GM12878 (cell line): ENCODE data around the gene TMBIM1. TPM values are rescaled to one million over a fixed set of nuclear protein-coding genes. Genes with fewer than 3 reads are reported as not detected.

ENCODE experiments used
- ATAC-seq: fragments of 200-7000 bp; cut with Tn5 transposase; 3 replicates; pipeline ENCODE4 v1.9.1; 2020; ENCODE audit warnings: mild to moderate bottlenecking, moderate library complexity
- BruUV-seq: library from RNA; stranded (reverse); fragments of 400-500 nt; replicated peaks from 2 replicates; lab custom pipeline; 2021; lab: Mats Ljungman, UMichigan
- CTCF ChIA-PET: fragments of 300-600 bp; sonication (Branson Sonifier 250); formaldehyde crosslinking; extraction: SDS; loops from one replicate; lab custom pipeline; 2021; ENCODE audit warnings: inconsistent platforms; lab: Yijun Ruan, JAX
- POLR2A ChIA-PET: fragments of 350-600 bp; formaldehyde crosslinking; extraction: SDS; loops from one replicate; lab custom pipeline; 2021; ENCODE audit warnings: inconsistent platforms; lab: Charles Lee
- RAD21 ChIA-PET: fragments of 300-600 bp; sonication (Branson Sonifier 250); formaldehyde crosslinking; loops from one replicate; lab custom pipeline; 2023; ENCODE audit warnings: antibody characterized with exemption; ENCODE audit not compliant: unreplicated experiment; lab: Charles Lee
- SMC1A ChIA-PET: fragments of 300-600 bp; sonication (Branson Sonifier 250); formaldehyde crosslinking; loops from one replicate; lab custom pipeline; 2023; ENCODE audit not compliant: unreplicated experiment, uncharacterized antibody; lab: Charles Lee
- DNase-seq: peaks from one replicate; pipeline ENCODE4 v3.0.0-alpha.2; 2011; ENCODE audit warnings: low read depth, low spot score
- FAIRE-seq: peaks from 3 replicates; lab custom pipeline; 2011; peaks lifted over from hg19 to GRCh38; lab: Jason Lieb, UNC
- H2AFZ ChIP-seq: 2 replicates; pipeline ENCODE4 v1.6.0; 2011; ENCODE audit warnings: low read depth, low read length, control low read depth; ENCODE audit not compliant: control insufficient read depth
- H3K27ac ChIP-seq: 2 replicates; pipeline ENCODE4 v1.5.1; 2011; ENCODE audit warnings: control low read depth; ENCODE audit not compliant: control insufficient read depth, insufficient read depth
- H3K27me3 ChIP-seq, 2 experiments: replicated peaks in 1 of 2; 2 replicates each; pipeline versions ENCODE4 v1.6.0 to v1.6.1; 2011; ENCODE audit warnings: low read length in 1 of 2; ENCODE audit not compliant: control insufficient read depth in 2 of 2, insufficient read depth in 2 of 2
- H3K36me3 ChIP-seq, 2 experiments: 2 replicates each; pipeline ENCODE4 v1.5.1; 2011; ENCODE audit warnings: low read length in 1 of 2; ENCODE audit not compliant: control insufficient read depth in 2 of 2, insufficient read depth in 2 of 2
- H3K4me1 ChIP-seq: 2 replicates; pipeline ENCODE4 v1.6.1; 2011; ENCODE audit warnings: mild to moderate bottlenecking, low read length, moderate library complexity, mixed read lengths; ENCODE audit not compliant: control insufficient read depth, insufficient read depth
- H3K4me2 ChIP-seq: 2 replicates; pipeline ENCODE4 v1.6.0; 2011; ENCODE audit warnings: control low read depth; ENCODE audit not compliant: control insufficient read depth, insufficient read depth
- H3K4me3 ChIP-seq: fragments of 200-600 bp; sonication (generic); 2 replicates; pipeline ENCODE4 v1.5.1; 2016
- H3K79me2 ChIP-seq: 2 replicates; pipeline ENCODE4 v1.6.0; 2011; ENCODE audit warnings: low read length; ENCODE audit not compliant: control insufficient read depth, insufficient read depth
- H3K9ac ChIP-seq: 2 replicates; pipeline ENCODE4 v1.8.0; 2011; ENCODE audit warnings: low read length, control low read depth, mixed read lengths; ENCODE audit not compliant: control insufficient read depth, insufficient read depth
- H3K9me3 ChIP-seq: replicated peaks from 3 replicates; pipeline ENCODE4 v1.5.1; 2011; ENCODE audit warnings: mild to moderate bottlenecking, low read length; ENCODE audit not compliant: control insufficient read depth, insufficient read depth
- H4K20me1 ChIP-seq: 2 replicates; pipeline ENCODE4 v1.6.0; 2011; ENCODE audit not compliant: control insufficient read depth, insufficient read depth
- CHD1 ChIP-seq: IDR thresholded peaks from 2 replicates; pipeline ENCODE4 v1.6.1; 2012; ENCODE audit warnings: low read depth, low read length, improper control_type of control experiment
- CHD4 ChIP-seq: fragments of 200-600 bp; sonication (generic); IDR thresholded peaks from 2 replicates; pipeline ENCODE4 v1.6.1; 2016; ENCODE audit warnings: mild to moderate bottlenecking
- ETV6 ChIP-seq, 2 experiments: fragments of 450-650 bp in 1 of 2; IDR thresholded peaks in 1 of 2; conservative IDR thresholded peaks in 1 of 2; 2 replicates each; pipeline ENCODE4 v1.6.1; 2014; ENCODE audit warnings: antibody characterized with exemption in 1 of 2, borderline replicate concordance in 1 of 2, low read depth in 1 of 2, mild to moderate bottlenecking in 1 of 2, moderate library complexity in 1 of 2
- HDAC6 ChIP-seq: fragments of 200-600 bp; sonication (generic); IDR thresholded peaks from one replicate; pipeline ENCODE4 v1.8.0; 2017; ENCODE audit warnings: antibody characterized with exemption; ENCODE audit not compliant: unreplicated experiment
- MYC ChIP-seq: IDR thresholded peaks from 2 replicates; pipeline ENCODE4 v1.6.1; 2011; ENCODE audit warnings: mild to moderate bottlenecking, low read length, moderate library complexity, inconsistent platforms; ENCODE audit not compliant: insufficient read depth, insufficient replicate concordance, insufficient read length, severe bottlenecking
- SMAD5 ChIP-seq: IDR thresholded peaks from 2 replicates; pipeline ENCODE4 v1.6.1; 2016; ENCODE audit warnings: antibody characterized with exemption, low read depth
- SMARCA5 ChIP-seq: fragments of 450-650 bp; IDR thresholded peaks from 2 replicates; pipeline ENCODE4 v1.6.1; 2017; ENCODE audit warnings: mild to moderate bottlenecking
- SMC3 ChIP-seq: IDR thresholded peaks from 2 replicates; pipeline ENCODE4 v1.6.1; 2011; ENCODE audit warnings: low read length, improper control_type of control experiment, borderline replicate concordance
- TCF12 ChIP-seq: IDR thresholded peaks from 2 replicates; pipeline ENCODE4 v1.6.1; 2011; ENCODE audit warnings: low read depth, mild to moderate bottlenecking, low read length
- TCF7 ChIP-seq: IDR thresholded peaks from 2 replicates; pipeline ENCODE4 v1.6.1; 2014; ENCODE audit warnings: antibody characterized with exemption, borderline replicate concordance
- ZNF274 ChIP-seq: IDR thresholded peaks from one replicate; pipeline ENCODE4 v1.8.0; 2011; ENCODE audit not compliant: insufficient read length, insufficient read depth
- WGBS: methylation state at CpG from one replicate; pipeline ENCODE4 v1.1.6; 2016; ENCODE audit warnings: low lambda C conversion rate; ENCODE audit not compliant: insufficient replicate concordance, insufficient coverage; ENCODE audit errors: missing lambda C conversion rate; 5-methylcytosine and 5-hydroxymethylcytosine counted together
- in situ Hi-C: fragments of 300-500 bp; cut with MboI; formaldehyde crosslinking; loops from 9 replicates; pipeline ENCODE4 v1.14.3; 2018; ENCODE audit warnings: mixed read lengths
- intact Hi-C: fragments of 100-400 bp; cut with micrococcal nuclease; formaldehyde crosslinking; loops from one replicate; pipeline ENCODE4 v1.14.2; 2022; ENCODE audit not compliant: unreplicated experiment
- polyA plus RNA-seq, 11 experiments: library from polyadenylated mRNA; depleted of rRNA in 4 of 11; unstranded in 6 of 11; stranded (reverse) in 5 of 11; fragments of >200 nt; fragmentation: Nextera tagmentation in 4 of 11; fragmentation: Illumina TruSeq in 1 of 11; extraction: Ambion mirVana in 4 of 11; extraction: Trizol in 1 of 11; gene quantifications; 1 replicate in 1 of 11; 2 replicates in 10 of 11; pipeline versions ENCODE4 v1.2.1 to v1.2.3, GENCODE V29; 2011 to 2016; ENCODE audit warnings: inconsistent platforms in 2 of 11, missing spikeins in 2 of 11, low read depth in 1 of 11
- total RNA-seq, 4 experiments: library from RNA; depleted of rRNA in 3 of 4; stranded (reverse); fragments of >200 nt in 3 of 4; fragmentation: Illumina TruSeq in 1 of 4; extraction: Trizol in 1 of 4; gene quantifications; 2 replicates each; pipeline versions ENCODE4 v1.2.1 to v1.2.3, GENCODE V29; 2013 to 2021
- TF ChIP-seq, protein P1 (sequence below): IDR thresholded peaks from 2 replicates; pipeline ENCODE4 v1.6.1; 2011; ENCODE audit warnings: mild to moderate bottlenecking, low read depth, low read length, moderate library complexity; ENCODE audit not compliant: insufficient replicate concordance
- TF ChIP-seq, protein P2 (sequence below): fragments of 150-350 bp; IDR thresholded peaks from 2 replicates; pipeline ENCODE4 v1.6.1; 2016; ENCODE audit warnings: low read depth, low read length
- TF ChIP-seq, protein P3 (sequence below): IDR thresholded peaks from 2 replicates; pipeline ENCODE4 v1.6.1; 2011; ENCODE audit warnings: borderline replicate concordance, low read depth, mild to moderate bottlenecking, moderate library complexity, low read length; ENCODE audit not compliant: insufficient read depth, poor library complexity, severe bottlenecking

The TMBIM1 gene
- total and polyA plus RNA-seq, 10 of the 15 experiments (the other 5 are each of a cell fraction or from before 2014, with no cell fraction given) = 6.1 to 38.3 (median 26.2) TPM

DNA sequence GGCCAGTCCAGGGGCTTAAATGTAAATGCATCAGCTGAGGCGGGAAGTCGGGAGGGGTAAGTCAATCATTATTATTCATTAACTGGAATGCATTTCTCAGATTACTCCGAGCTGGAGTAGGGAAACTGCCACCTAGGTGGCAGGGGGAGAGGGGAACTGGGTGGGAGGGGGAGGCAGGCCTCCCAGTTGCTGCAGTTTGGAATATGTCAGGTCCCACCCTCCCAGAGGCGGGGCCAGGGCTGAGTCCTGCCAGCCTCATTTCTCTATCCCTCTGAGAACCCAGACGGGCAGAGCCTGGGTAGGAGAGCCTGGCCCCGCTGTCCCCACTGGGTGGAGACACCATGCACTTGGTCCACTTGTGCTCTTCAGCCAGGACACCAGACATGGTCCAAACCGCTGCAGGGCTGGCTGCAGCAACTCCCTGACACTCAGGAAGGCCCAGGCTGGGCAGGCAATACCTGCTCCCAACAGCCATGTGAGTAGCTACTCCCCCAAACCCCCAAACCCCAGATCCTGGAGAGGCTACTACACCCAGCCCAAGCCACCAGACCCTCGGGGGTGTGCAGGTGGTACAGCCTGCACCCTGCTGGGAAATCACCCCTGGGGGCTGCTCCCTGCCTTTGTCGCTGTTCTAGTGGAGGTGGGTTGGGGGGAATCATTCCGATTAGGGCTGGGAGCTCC lies 31.4 kb downstream of the TMBIM1 start, which contains the start of gene GPBAR1 (continued):
- no peak for TF ChIP-seq MYC
- TF ChIP-seq TCF12 = no peak
- no peak for TF ChIP-seq ZNF274
- no peak for TF ChIP-seq CHD4

DNA sequence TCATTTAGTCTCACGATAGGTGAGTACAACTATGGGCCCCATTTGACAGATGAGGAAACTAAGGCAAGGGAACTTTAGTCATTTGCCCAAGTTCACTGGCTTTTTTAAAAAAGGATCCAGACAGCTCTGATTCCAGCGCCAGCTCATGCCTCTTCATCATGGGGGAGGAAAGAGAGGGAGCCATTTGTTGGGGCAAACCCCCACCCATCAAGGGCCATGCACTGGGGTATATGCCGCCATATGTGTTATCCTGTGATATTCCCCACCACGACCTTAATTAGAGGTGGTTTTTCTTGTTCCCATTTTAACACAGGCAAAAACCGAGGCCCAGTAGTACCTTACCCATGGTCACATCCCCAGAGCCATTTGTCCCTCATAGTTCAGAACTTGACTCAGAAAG lies 32.1 kb downstream of the TMBIM1 start:
- Histone ChIP-seq H3K4me1 (peaks cover 34% of the 10 kb centered on the region), H3K79me2 (no peaks in the 10 kb centered on the region), H3K36me3 (peaks cover 6 to 14% of the 10 kb centered on the region in 2 experiments), H4K20me1 (no peaks in the 10 kb centered on the region), H3K4me3 (no peak overlapping the region), H3K27me3 (no peaks in the 10 kb centered on the region), H3K9ac (no peak overlapping the region), H3K9me3 (no peaks in the 10 kb centered on the region), H3K4me2 (no peak overlapping the region), H2AFZ (no peak overlapping the region), H3K27ac (no peak overlapping the region)
- no peak for TF ChIP-seq ETV6 (conservative IDR thresholded peaks at IDR 0.05 in 1 of 2, IDR thresholded peaks at IDR 0.05 in 1 of 2; ENCODE audit: borderline replicate concordance in 1 of 2, low read depth in 1 of 2)
- no peak for TF ChIP-seq HDAC6
- TF ChIP-seq CHD1 = no peak
- no peak for TF ChIP-seq SMAD5
- no peak for TF ChIP-seq SMARCA5
- TF ChIP-seq SMC3 = no peak
- TF ChIP-seq, protein P1, sequence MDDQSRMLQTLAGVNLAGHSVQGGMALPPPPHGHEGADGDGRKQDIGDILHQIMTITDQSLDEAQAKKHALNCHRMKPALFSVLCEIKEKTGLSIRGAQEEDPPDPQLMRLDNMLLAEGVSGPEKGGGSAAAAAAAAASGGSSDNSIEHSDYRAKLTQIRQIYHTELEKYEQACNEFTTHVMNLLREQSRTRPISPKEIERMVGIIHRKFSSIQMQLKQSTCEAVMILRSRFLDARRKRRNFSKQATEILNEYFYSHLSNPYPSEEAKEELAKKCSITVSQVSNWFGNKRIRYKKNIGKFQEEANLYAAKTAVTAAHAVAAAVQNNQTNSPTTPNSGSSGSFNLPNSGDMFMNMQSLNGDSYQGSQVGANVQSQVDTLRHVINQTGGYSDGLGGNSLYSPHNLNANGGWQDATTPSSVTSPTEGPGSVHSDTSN = no peak
- TF ChIP-seq TCF7 = no peak
- TF ChIP-seq, protein P2, sequence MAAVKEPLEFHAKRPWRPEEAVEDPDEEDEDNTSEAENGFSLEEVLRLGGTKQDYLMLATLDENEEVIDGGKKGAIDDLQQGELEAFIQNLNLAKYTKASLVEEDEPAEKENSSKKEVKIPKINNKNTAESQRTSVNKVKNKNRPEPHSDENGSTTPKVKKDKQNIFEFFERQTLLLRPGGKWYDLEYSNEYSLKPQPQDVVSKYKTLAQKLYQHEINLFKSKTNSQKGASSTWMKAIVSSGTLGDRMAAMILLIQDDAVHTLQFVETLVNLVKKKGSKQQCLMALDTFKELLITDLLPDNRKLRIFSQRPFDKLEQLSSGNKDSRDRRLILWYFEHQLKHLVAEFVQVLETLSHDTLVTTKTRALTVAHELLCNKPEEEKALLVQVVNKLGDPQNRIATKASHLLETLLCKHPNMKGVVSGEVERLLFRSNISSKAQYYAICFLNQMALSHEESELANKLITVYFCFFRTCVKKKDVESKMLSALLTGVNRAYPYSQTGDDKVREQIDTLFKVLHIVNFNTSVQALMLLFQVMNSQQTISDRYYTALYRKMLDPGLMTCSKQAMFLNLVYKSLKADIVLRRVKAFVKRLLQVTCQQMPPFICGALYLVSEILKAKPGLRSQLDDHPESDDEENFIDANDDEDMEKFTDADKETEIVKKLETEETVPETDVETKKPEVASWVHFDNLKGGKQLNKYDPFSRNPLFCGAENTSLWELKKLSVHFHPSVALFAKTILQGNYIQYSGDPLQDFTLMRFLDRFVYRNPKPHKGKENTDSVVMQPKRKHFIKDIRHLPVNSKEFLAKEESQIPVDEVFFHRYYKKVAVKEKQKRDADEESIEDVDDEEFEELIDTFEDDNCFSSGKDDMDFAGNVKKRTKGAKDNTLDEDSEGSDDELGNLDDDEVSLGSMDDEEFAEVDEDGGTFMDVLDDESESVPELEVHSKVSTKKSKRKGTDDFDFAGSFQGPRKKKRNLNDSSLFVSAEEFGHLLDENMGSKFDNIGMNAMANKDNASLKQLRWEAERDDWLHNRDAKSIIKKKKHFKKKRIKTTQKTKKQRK = no peak
- TF ChIP-seq, protein P3, sequence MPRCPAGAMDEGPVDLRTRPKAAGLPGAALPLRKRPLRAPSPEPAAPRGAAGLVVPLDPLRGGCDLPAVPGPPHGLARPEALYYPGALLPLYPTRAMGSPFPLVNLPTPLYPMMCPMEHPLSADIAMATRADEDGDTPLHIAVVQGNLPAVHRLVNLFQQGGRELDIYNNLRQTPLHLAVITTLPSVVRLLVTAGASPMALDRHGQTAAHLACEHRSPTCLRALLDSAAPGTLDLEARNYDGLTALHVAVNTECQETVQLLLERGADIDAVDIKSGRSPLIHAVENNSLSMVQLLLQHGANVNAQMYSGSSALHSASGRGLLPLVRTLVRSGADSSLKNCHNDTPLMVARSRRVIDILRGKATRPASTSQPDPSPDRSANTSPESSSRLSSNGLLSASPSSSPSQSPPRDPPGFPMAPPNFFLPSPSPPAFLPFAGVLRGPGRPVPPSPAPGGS = no peak
- RAD21 ChIA-PET = no interaction called here
- no peak for ATAC-seq
- no peak for DNase-seq
- in situ Hi-C loops = no loop called here
- BruUV-seq = no TSS peak
- intact Hi-C loops = no loop called here
- SMC1A ChIA-PET = no interaction called here
- CTCF ChIA-PET = interaction anchor here (1.0 to 4.7 kb wide), 4 partner anchors 11 to 75 kb away, joined by 3 to 22 read pairs (median 4); partner anchors contain the start of genes AAMP and PNKD
- WGBS = 71% methylated on average over 5 of the region's 5 CpGs
- no peak for FAIRE-seq
- POLR2A ChIA-PET = no interaction called here
